Mesenchymal stem cell (in vitro differentiated cells and primary cell): ENCODE results near the gene ERBB2.

Experiments used
- DNase-seq: peaks from one replicate; pipeline ENCODE4 v3.0.0-alpha.2; 2013
- H2AFZ ChIP-seq: one replicate; pipeline ENCODE4 v1.6.1; 2013; ENCODE audit warnings: low read depth, mild to moderate bottlenecking, control low read depth, inconsistent platforms, low read length, moderate library complexity
- H2AK5ac ChIP-seq: 2 replicates; pipeline ENCODE4 v1.6.1; 2013; ENCODE audit warnings: low read length, moderate library complexity, mild to moderate bottlenecking, inconsistent platforms; ENCODE audit not compliant: severe bottlenecking
- H2BK120ac ChIP-seq: one replicate; pipeline ENCODE4 v1.6.1; 2013; ENCODE audit warnings: low read depth, mild to moderate bottlenecking, inconsistent platforms, low read length, moderate library complexity
- H2BK12ac ChIP-seq, 2 experiments: one replicate each; pipeline ENCODE4 v1.6.1; 2013; ENCODE audit warnings: inconsistent platforms in 2 of 2, low read length in 2 of 2, mild to moderate bottlenecking in 2 of 2, moderate library complexity in 2 of 2, control low read depth in 1 of 2
- H2BK15ac ChIP-seq: one replicate; pipeline ENCODE4 v1.6.1; 2013; ENCODE audit warnings: mild to moderate bottlenecking, low read depth, inconsistent platforms; ENCODE audit not compliant: poor library complexity, severe bottlenecking
- H2BK5ac ChIP-seq: 2 replicates; pipeline ENCODE4 v1.6.1; 2013; ENCODE audit warnings: low read depth, mild to moderate bottlenecking, low read length, control low read depth, inconsistent platforms; ENCODE audit not compliant: poor library complexity, severe bottlenecking
- H3K14ac ChIP-seq, 2 experiments: one replicate each; pipeline ENCODE4 v1.6.1; 2013; ENCODE audit warnings: inconsistent platforms in 2 of 2, low read length in 2 of 2, control low read depth in 1 of 2, mild to moderate bottlenecking in 1 of 2, moderate library complexity in 1 of 2
- H3K18ac ChIP-seq, 2 experiments: one replicate each; pipeline ENCODE4 v1.6.1; 2013; ENCODE audit warnings: inconsistent platforms in 2 of 2, low read length in 2 of 2, control low read depth in 1 of 2, low read depth in 1 of 2, mild to moderate bottlenecking in 1 of 2
- H3K23ac ChIP-seq, 2 experiments: one replicate each; pipeline ENCODE4 v1.6.1; 2013; ENCODE audit warnings: inconsistent platforms in 2 of 2, low read length in 2 of 2, mild to moderate bottlenecking in 2 of 2, moderate library complexity in 2 of 2, control low read depth in 1 of 2
- H3K27ac ChIP-seq: 2 replicates; pipeline ENCODE4 v1.5.1; 2013; ENCODE audit warnings: mild to moderate bottlenecking, moderate library complexity, low read length, control low read depth, inconsistent platforms; ENCODE audit not compliant: poor library complexity, severe bottlenecking
- H3K27me3 ChIP-seq, 2 experiments: 2 replicates each; pipeline versions ENCODE4 v1.6.1 to v1.7.0; 2013; ENCODE audit warnings: low read length in 2 of 2, mild to moderate bottlenecking in 2 of 2, moderate library complexity in 2 of 2, control low read depth in 1 of 2, inconsistent platforms in 1 of 2; ENCODE audit not compliant: control insufficient read depth in 1 of 2, insufficient read depth in 1 of 2
- H3K36me3 ChIP-seq, 2 experiments: 2 replicates each; pipeline versions ENCODE4 v1.6.1 to v1.7.0; 2013; ENCODE audit warnings: low read length in 2 of 2, control low read depth in 1 of 2, inconsistent platforms in 1 of 2, low read depth in 1 of 2, mild to moderate bottlenecking in 1 of 2; ENCODE audit not compliant: insufficient read depth in 2 of 2, control insufficient read depth in 1 of 2
- H3K4ac ChIP-seq, 2 experiments: one replicate each; pipeline ENCODE4 v1.6.1; 2013; ENCODE audit warnings: inconsistent platforms in 2 of 2, low read length in 2 of 2, mild to moderate bottlenecking in 2 of 2, moderate library complexity in 2 of 2, control low read depth in 1 of 2, low read depth in 1 of 2
- H3K4me1 ChIP-seq: 2 replicates; pipeline ENCODE4 v1.6.1; 2013; ENCODE audit warnings: low read depth, low read length, control low read depth; ENCODE audit not compliant: control insufficient read depth, insufficient read depth
- H3K4me2 ChIP-seq: 2 replicates; pipeline ENCODE4 v1.6.1; 2013; ENCODE audit warnings: low read length, mild to moderate bottlenecking, inconsistent platforms; ENCODE audit not compliant: poor library complexity, severe bottlenecking
- H3K4me3 ChIP-seq, 2 experiments: 2 replicates each; pipeline versions ENCODE4 v1.5.1 to v1.7.0; 2013; ENCODE audit warnings: low read length in 2 of 2, mild to moderate bottlenecking in 2 of 2, control low read depth in 1 of 2, low read depth in 1 of 2; ENCODE audit not compliant: insufficient read depth in 1 of 2
- H3K79me1 ChIP-seq: replicated peaks from 2 replicates; pipeline ENCODE4 v1.6.1; 2013; ENCODE audit warnings: mild to moderate bottlenecking, control low read depth, low read length, inconsistent platforms; ENCODE audit not compliant: poor library complexity, severe bottlenecking
- H3K9ac ChIP-seq: 2 replicates; pipeline ENCODE4 v1.7.0; 2013; ENCODE audit warnings: mild to moderate bottlenecking, low read length, moderate library complexity
- H3K9me3 ChIP-seq: 2 replicates; pipeline ENCODE4 v1.7.0; 2013; ENCODE audit warnings: mild to moderate bottlenecking, low read length; ENCODE audit not compliant: control insufficient read depth
- H4K8ac ChIP-seq: one replicate; pipeline ENCODE4 v1.6.1; 2013; ENCODE audit warnings: inconsistent platforms, mild to moderate bottlenecking, low read length, moderate library complexity
- H4K91ac ChIP-seq: one replicate; pipeline ENCODE4 v1.6.1; 2013; ENCODE audit warnings: mild to moderate bottlenecking, low read length, inconsistent platforms
- WGBS: methylation state at CpG from one replicate; pipeline ENCODE4 v1.1.7; 2013; ENCODE audit warnings: mixed read lengths; 5-methylcytosine and 5-hydroxymethylcytosine counted together

ERBB2 gene

DNA sequence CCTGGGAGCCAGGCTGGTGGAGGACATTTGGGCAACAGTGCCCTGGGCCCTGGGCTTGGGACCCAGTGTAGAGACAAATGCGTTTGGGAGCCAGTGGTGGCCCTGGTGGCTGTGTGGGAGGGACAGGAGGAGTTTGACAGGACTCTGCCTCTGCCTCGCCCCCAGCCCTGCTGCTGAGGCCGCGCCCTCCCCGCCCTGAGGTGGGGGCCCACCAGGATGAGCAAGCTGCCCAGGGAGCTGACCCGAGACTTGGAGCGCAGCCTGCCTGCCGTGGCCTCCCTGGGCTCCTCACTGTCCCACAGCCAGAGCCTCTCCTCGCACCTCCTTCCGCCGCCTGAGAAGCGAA, 46.6 kb upstream of the ERBB2 start:
- H3K4me3 ChIP-seq: no peak overlapping the region
- peak overlapping the region in 1 of 2 experiments; percentile 2 for H2BK12ac ChIP-seq
- peak overlapping the region in 1 of 2 experiments; percentile 13 for H3K4ac ChIP-seq
- no peak overlapping the region for H2BK120ac ChIP-seq
- peak overlapping the region; percentile 11 for H2AK5ac ChIP-seq
- DNase-seq: no peak
- H2BK15ac ChIP-seq: no peak overlapping the region
- no peak overlapping the region for H2AFZ ChIP-seq
- H3K79me1 ChIP-seq: peaks cover 51% of the 10 kb centered on the region
- H4K91ac ChIP-seq: peak overlapping the region; percentile 35
- H3K18ac ChIP-seq: peak overlapping the region in 1 of 2 experiments; percentile 22
- H2BK5ac ChIP-seq: no peak overlapping the region
- H3K4me2 ChIP-seq: no peak overlapping the region
- H3K36me3 ChIP-seq: peaks cover 10 to 50% of the 10 kb centered on the region in 2 experiments
- H3K27ac ChIP-seq: no peak overlapping the region
- no peak overlapping the region for H3K23ac ChIP-seq
- WGBS: 89% methylated on average over 12 of the region's 12 CpGs
- H3K27me3 ChIP-seq: no peaks in the 10 kb centered on the region
- H3K9me3 ChIP-seq: no peaks in the 10 kb centered on the region
- peak overlapping the region in 1 of 2 experiments; percentile 41 for H3K14ac ChIP-seq
- peak overlapping the region; percentile 31 for H4K8ac ChIP-seq
- no peak overlapping the region for H3K9ac ChIP-seq
- peaks cover 31% of the 10 kb centered on the region for H3K4me1 ChIP-seq

DNA sequence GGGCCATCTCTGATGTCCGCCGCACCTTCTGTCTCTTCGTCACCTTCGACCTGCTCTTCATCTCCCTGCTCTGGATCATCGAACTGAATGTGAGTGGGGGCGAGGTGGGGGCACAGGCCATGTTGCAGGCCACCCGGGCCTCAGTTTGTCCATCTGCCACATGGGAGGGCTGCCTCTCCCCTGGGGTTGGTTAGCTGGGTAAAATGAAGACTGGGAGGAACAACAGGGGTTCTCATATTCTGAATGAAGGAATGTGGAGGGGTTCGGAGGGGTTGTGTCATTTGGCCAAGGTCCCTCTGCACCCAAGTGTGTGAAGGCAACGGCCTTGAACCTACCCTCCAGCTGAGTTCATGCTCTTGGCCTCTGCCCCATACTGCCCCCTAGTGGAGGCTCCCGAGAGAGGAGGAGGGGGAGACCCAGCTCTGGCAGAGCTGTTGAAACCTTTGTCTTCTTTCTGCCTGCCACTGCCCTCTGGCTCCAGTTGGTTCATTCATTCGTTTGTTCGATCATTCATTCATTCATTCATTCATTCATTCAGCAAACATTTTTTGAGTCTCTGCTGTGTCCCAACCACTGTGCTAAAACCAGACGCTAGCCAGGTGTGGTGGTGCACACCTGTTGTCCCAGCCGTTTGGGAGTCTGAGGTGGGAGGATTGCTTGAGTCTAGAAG, 46.1 kb upstream of the ERBB2 start:
- Histone ChIP-seq H3K27ac (no peak overlapping the region), H3K4me1 (peaks cover 28% of the 10 kb centered on the region), H3K18ac (no peak overlapping the region), H2BK120ac (no peak overlapping the region), H3K36me3 (peaks cover 15 to 55% of the 10 kb centered on the region in 2 experiments), H3K9ac (no peak overlapping the region), H3K14ac (peak overlapping the region in 1 of 2 experiments; percentile 41), H2AK5ac (no peak overlapping the region), H3K27me3 (no peaks in the 10 kb centered on the region), H2BK15ac (no peak overlapping the region), H3K4me2 (no peak overlapping the region), H2AFZ (no peak overlapping the region), H3K79me1 (peaks cover 50% of the 10 kb centered on the region), H2BK12ac (no peak overlapping the region), H4K8ac (no peak overlapping the region), H2BK5ac (no peak overlapping the region), H3K4ac (no peak overlapping the region), H3K4me3 (no peak overlapping the region), H3K9me3 (no peaks in the 10 kb centered on the region), H3K23ac (no peak overlapping the region), H4K91ac (peak overlapping the region; percentile 35)
- no peak for DNase-seq
- 83% methylated on average over 14 of the region's 14 CpGs for WGBS

DNA sequence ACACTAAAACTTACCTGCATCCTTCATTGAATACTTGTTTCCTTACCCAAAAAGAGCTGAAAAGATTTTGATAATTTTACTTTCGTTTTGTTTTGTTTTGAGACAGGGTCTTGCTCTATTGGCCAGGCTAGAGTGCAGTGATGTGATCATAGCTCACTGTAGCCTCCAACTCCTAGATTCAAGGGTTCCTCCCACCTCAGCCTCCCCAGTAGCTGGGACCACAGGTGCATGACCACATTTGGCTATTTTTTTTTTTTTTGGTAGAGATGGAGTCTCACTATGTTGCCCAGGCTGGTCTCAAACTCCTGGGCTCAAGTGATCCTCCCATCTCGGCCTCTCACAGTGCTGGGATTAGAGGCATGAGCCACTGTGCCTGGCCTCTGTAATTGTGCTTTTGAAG, 44.8 kb upstream of the ERBB2 start:
- Histone ChIP-seq H2BK5ac (no peak overlapping the region), H3K9ac (no peak overlapping the region), H3K79me1 (peaks cover 47% of the 10 kb centered on the region), H2AK5ac (no peak overlapping the region), H3K9me3 (no peaks in the 10 kb centered on the region), H3K36me3 (peaks cover 19 to 68% of the 10 kb centered on the region in 2 experiments), H3K4me3 (no peak overlapping the region), H3K4ac (no peak overlapping the region), H3K4me2 (no peak overlapping the region), H3K23ac (no peak overlapping the region), H4K91ac (no peak overlapping the region), H3K27ac (no peak overlapping the region), H2BK120ac (no peak overlapping the region), H3K18ac (no peak overlapping the region), H3K14ac (no peak overlapping the region), H4K8ac (no peak overlapping the region), H3K4me1 (peaks cover 30% of the 10 kb centered on the region), H2AFZ (no peak overlapping the region), H3K27me3 (no peaks in the 10 kb centered on the region), H2BK12ac (no peak overlapping the region), H2BK15ac (no peak overlapping the region)
- 100% methylated on average over 1 of the region's 2 CpGs for WGBS
- no peak for DNase-seq

DNA sequence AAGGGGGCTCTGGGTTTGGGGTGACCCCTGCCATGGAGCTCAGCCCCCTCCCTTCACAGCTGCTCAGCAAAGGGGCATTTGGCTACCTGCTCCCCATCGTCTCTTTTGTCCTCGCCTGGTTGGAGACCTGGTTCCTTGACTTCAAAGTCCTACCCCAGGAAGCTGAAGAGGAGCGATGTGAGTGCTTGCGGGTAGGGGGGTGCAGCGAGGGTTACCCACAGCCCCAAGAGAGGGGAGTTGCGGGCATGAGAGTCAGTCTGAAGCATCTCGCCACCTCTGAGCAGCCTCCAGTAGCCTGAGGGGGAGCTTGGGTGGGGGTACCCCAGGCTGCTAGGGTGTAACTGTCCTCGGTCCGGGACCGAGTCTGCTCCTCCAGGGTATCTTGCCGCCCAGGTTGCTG, 41.5 kb upstream of the ERBB2 start:
- peaks cover 44% of the 10 kb centered on the region for H3K4me1 ChIP-seq
- H4K8ac ChIP-seq: no peak overlapping the region
- H3K4me3 ChIP-seq: no peak overlapping the region
- no peak overlapping the region for H4K91ac ChIP-seq
- H3K4me2 ChIP-seq: no peak overlapping the region
- H3K23ac ChIP-seq: no peak overlapping the region
- no peak overlapping the region for H2AK5ac ChIP-seq
- no peak for DNase-seq
- no peak overlapping the region for H2BK12ac ChIP-seq
- no peaks in the 10 kb centered on the region for H3K27me3 ChIP-seq
- H3K9ac ChIP-seq: no peak overlapping the region
- H3K79me1 ChIP-seq: peaks cover 31% of the 10 kb centered on the region
- H3K18ac ChIP-seq: no peak overlapping the region
- no peaks in the 10 kb centered on the region for H3K9me3 ChIP-seq
- H2BK120ac ChIP-seq: no peak overlapping the region
- no peak overlapping the region for H3K27ac ChIP-seq
- no peak overlapping the region for H3K14ac ChIP-seq
- H3K4ac ChIP-seq: no peak overlapping the region
- no peak overlapping the region for H2AFZ ChIP-seq
- H2BK15ac ChIP-seq: no peak overlapping the region
- peaks cover 42 to 87% of the 10 kb centered on the region in 2 experiments for H3K36me3 ChIP-seq
- 98% methylated on average over 11 of the region's 11 CpGs for WGBS
- H2BK5ac ChIP-seq: no peak overlapping the region
